Gastrocnemius medialis (tissue), 4 donors: ENCODE measurements around the gene ETFB.

Experiments used
- POLR2A ChIP-seq, 2 donors: fragments of 450-650 bp; IDR thresholded peaks; one replicate each; pipeline ENCODE4 v1.6.1; 2017; ENCODE audit warnings: antibody characterized with exemption in 2 of 2, mild to moderate bottlenecking in 2 of 2, moderate library complexity in 2 of 2
- TF ChIP-seq, protein P1 (sequence below), 5 experiments: fragments of 450-650 bp in 3 of 5; fragments of 200-600 bp in 2 of 5; sonication (generic) in 2 of 5; IDR thresholded peaks in 4 of 5; conservative IDR thresholded peaks in 1 of 5; 1 replicate in 4 of 5; 2 replicates in 1 of 5; pipeline ENCODE4 v1.5.1; 2016 to 2019; ENCODE audit warnings: antibody characterized with exemption in 5 of 5, mild to moderate bottlenecking in 3 of 5, moderate library complexity in 3 of 5

DNA sequence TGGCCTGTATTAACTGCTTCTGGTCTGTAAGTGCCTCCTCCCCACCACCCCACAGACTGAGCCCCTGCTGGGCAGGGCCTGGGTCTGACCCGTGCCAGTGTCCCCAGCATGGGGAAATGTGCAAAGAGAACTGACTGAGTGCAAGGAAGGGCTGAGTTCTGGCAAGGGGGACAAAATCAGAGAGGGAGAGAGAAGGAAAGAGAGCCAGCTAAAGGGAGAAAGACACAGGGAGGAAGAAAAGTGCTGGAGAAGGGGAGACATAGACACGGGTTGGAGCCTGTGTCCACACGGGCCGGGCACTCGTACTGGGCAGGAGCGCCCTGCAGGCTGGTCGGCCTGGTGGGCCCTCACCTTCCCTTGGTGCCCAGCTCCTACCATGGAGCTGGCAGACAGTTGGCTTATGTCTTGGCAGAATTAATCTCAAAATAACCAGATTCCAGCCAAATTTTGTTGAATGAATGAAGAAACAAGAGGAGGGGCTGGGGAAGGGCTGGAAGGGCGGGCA is 5.0 kb upstream of the ETFB start:
- TF ChIP-seq, protein P1, sequence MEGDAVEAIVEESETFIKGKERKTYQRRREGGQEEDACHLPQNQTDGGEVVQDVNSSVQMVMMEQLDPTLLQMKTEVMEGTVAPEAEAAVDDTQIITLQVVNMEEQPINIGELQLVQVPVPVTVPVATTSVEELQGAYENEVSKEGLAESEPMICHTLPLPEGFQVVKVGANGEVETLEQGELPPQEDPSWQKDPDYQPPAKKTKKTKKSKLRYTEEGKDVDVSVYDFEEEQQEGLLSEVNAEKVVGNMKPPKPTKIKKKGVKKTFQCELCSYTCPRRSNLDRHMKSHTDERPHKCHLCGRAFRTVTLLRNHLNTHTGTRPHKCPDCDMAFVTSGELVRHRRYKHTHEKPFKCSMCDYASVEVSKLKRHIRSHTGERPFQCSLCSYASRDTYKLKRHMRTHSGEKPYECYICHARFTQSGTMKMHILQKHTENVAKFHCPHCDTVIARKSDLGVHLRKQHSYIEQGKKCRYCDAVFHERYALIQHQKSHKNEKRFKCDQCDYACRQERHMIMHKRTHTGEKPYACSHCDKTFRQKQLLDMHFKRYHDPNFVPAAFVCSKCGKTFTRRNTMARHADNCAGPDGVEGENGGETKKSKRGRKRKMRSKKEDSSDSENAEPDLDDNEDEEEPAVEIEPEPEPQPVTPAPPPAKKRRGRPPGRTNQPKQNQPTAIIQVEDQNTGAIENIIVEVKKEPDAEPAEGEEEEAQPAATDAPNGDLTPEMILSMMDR (IDR thresholded peaks at IDR 0.05 in 4 of 5, conservative IDR thresholded peaks at IDR 0.05 in 1 of 5) = no peak
- TF ChIP-seq POLR2A (IDR thresholded peaks at IDR 0.05) = no peak
